HEK293 (cell line): ENCODE data around the gene DCP1B.

Experiments
- BCL11A ChIP-seq: fragments of 450-650 bp; formaldehyde crosslinking; IDR thresholded peaks from 2 replicates; pipeline ENCODE4 v1.5.1; 2016; ENCODE audit warnings: low read depth, missing biosample characterization, missing genetic modification characterization
- BCL11B ChIP-seq: fragments of 450-650 bp; formaldehyde crosslinking; IDR thresholded peaks from 2 replicates; pipeline ENCODE4 v1.5.1; 2016; ENCODE audit warnings: low read depth, missing biosample characterization, missing genetic modification characterization
- KLF9 ChIP-seq: fragments of 450-650 bp; formaldehyde crosslinking; IDR thresholded peaks from 2 replicates; pipeline ENCODE4 v1.5.1; 2016; ENCODE audit warnings: missing biosample characterization, missing genetic modification characterization, low read depth
- MZF1 ChIP-seq: fragments of 450-650 bp; formaldehyde crosslinking; IDR thresholded peaks from 2 replicates; pipeline ENCODE4 v1.5.1; 2017; ENCODE audit warnings: missing biosample characterization, missing genetic modification characterization, borderline replicate concordance
- PRDM1 ChIP-seq: fragments of 450-650 bp; formaldehyde crosslinking; IDR thresholded peaks from 2 replicates; pipeline ENCODE4; 2016; ENCODE audit warnings: missing biosample characterization, missing genetic modification characterization
- SALL2 ChIP-seq: fragments of 450-650 bp; formaldehyde crosslinking; IDR thresholded peaks from 2 replicates; pipeline ENCODE4 v1.5.0; 2017; ENCODE audit warnings: missing biosample characterization, mild to moderate bottlenecking, missing genetic modification characterization, borderline replicate concordance
- ZFHX2 ChIP-seq: fragments of 450-650 bp; formaldehyde crosslinking; conservative IDR thresholded peaks from 2 replicates; pipeline ENCODE4 v1.5.1; 2016; ENCODE audit warnings: missing biosample characterization, missing genetic modification characterization
- ZNF157 ChIP-seq: fragments of 450-650 bp; formaldehyde crosslinking; IDR thresholded peaks from 2 replicates; pipeline ENCODE4 v1.5.1; 2016; ENCODE audit warnings: missing biosample characterization, missing genetic modification characterization
- ZNF175 ChIP-seq: fragments of 450-650 bp; formaldehyde crosslinking; IDR thresholded peaks from 2 replicates; pipeline ENCODE4 v1.5.1; 2016; ENCODE audit warnings: missing biosample characterization, missing genetic modification characterization
- ZNF311 ChIP-seq: fragments of 450-650 bp; formaldehyde crosslinking; IDR thresholded peaks from 2 replicates; pipeline ENCODE4 v1.5.1; 2017; ENCODE audit warnings: missing biosample characterization, missing genetic modification characterization, borderline replicate concordance
- ZNF404 ChIP-seq: fragments of 450-650 bp; formaldehyde crosslinking; IDR thresholded peaks from 2 replicates; pipeline ENCODE4 v1.5.1; 2017; ENCODE audit warnings: missing biosample characterization, missing genetic modification characterization
- TF ChIP-seq, protein P1 (sequence below): fragments of 450-650 bp; formaldehyde crosslinking; IDR thresholded peaks from 2 replicates; pipeline ENCODE4 v1.5.0; 2017; ENCODE audit warnings: missing biosample characterization, missing genetic modification characterization, borderline replicate concordance
- TF ChIP-seq, protein P2 (sequence below): fragments of 450-650 bp; formaldehyde crosslinking; IDR thresholded peaks from 2 replicates; pipeline ENCODE4 v1.5.1; 2016; ENCODE audit warnings: missing biosample characterization, missing genetic modification characterization
- TF ChIP-seq, protein P3 (sequence below): sonication (generic); formaldehyde crosslinking; IDR thresholded peaks from 2 replicates; pipeline ENCODE4 v1.8.1; 2022; ENCODE audit warnings: mild to moderate bottlenecking, moderate library complexity, missing genetic modification reagents
- TF ChIP-seq, protein P4 (sequence below): fragments of 450-650 bp; formaldehyde crosslinking; IDR thresholded peaks from 2 replicates; pipeline ENCODE4 v1.5.1; 2016; ENCODE audit warnings: missing biosample characterization, missing genetic modification characterization
- TF ChIP-seq, protein P5 (sequence below): fragments of 450-650 bp; formaldehyde crosslinking; IDR thresholded peaks from 2 replicates; pipeline ENCODE4 v1.5.1; 2016; ENCODE audit warnings: missing biosample characterization, missing genetic modification characterization, borderline replicate concordance

DCP1B gene

DNA sequence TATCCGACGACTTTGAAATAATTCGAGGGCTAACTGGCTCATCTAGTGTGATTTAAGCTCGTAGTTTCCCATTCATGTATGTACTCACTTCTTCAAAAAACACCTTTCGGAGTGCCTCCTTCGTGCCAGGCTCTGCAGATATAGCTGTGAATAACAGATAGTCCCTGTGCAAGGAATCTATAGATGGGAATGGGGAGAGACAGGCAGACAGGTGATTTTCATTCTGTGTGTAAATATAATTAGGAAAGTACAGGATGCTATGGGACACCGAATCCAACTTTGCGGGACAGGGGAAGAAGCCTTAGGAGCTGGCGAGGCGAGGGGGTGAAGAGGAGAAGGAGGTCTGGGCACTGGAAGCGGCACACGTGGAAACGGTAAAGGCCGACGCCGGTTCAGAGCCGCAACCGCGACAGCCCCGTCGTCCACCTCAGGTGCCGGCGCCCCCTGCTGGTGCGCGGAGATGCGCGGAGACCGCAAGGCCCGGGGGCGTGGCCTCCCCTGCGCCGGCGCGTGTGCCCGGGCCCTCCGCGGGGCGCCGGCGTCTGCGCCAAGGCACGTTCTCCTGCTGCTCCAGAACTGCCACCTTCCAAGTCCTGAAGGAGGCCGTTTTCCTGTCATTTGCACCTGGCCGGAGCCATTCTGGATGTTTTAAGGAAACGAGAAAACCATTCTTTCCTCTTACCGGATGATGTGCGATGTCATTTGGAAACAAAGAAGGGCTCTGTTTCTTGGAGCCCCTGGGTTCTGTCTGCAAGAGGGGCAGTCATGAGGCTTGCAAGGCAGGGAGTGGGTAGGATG lies 30.6 kb upstream of the DCP1B start (continued):
- TF ChIP-seq, protein P1, sequence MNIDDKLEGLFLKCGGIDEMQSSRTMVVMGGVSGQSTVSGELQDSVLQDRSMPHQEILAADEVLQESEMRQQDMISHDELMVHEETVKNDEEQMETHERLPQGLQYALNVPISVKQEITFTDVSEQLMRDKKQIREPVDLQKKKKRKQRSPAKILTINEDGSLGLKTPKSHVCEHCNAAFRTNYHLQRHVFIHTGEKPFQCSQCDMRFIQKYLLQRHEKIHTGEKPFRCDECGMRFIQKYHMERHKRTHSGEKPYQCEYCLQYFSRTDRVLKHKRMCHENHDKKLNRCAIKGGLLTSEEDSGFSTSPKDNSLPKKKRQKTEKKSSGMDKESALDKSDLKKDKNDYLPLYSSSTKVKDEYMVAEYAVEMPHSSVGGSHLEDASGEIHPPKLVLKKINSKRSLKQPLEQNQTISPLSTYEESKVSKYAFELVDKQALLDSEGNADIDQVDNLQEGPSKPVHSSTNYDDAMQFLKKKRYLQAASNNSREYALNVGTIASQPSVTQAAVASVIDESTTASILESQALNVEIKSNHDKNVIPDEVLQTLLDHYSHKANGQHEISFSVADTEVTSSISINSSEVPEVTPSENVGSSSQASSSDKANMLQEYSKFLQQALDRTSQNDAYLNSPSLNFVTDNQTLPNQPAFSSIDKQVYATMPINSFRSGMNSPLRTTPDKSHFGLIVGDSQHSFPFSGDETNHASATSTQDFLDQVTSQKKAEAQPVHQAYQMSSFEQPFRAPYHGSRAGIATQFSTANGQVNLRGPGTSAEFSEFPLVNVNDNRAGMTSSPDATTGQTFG (tag by site-specific recombination), result no peak
- TF ChIP-seq, protein P2, sequence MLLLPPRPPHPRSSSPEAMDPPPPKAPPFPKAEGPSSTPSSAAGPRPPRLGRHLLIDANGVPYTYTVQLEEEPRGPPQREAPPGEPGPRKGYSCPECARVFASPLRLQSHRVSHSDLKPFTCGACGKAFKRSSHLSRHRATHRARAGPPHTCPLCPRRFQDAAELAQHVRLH (tag by site-specific recombination), result no peak
- TF ChIP-seq ZFHX2 (tag by site-specific recombination) (no peak; the same call in 1 of the 2 replicates), MZF1 (no peak), PRDM1 (no peak), ZNF175 (tag by site-specific recombination) (no peak), BCL11A (tag by site-specific recombination) (no peak), ZNF404 (no peak), ZNF311 (tag by site-specific recombination) (no peak), KLF9 (tag by site-specific recombination) (peak; percentile 76), SALL2 (no peak), BCL11B (tag by site-specific recombination) (no peak), ZNF157 (tag by site-specific recombination) (no peak)
- TF ChIP-seq, protein P3, sequence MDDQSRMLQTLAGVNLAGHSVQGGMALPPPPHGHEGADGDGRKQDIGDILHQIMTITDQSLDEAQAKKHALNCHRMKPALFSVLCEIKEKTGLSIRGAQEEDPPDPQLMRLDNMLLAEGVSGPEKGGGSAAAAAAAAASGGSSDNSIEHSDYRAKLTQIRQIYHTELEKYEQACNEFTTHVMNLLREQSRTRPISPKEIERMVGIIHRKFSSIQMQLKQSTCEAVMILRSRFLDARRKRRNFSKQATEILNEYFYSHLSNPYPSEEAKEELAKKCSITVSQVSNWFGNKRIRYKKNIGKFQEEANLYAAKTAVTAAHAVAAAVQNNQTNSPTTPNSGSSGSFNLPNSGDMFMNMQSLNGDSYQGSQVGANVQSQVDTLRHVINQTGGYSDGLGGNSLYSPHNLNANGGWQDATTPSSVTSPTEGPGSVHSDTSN (CRISPR knock-in tag), result 0 out of 2 replicates have a peak, but pooled peaks have one; percentile 53
- TF ChIP-seq, protein P4, sequence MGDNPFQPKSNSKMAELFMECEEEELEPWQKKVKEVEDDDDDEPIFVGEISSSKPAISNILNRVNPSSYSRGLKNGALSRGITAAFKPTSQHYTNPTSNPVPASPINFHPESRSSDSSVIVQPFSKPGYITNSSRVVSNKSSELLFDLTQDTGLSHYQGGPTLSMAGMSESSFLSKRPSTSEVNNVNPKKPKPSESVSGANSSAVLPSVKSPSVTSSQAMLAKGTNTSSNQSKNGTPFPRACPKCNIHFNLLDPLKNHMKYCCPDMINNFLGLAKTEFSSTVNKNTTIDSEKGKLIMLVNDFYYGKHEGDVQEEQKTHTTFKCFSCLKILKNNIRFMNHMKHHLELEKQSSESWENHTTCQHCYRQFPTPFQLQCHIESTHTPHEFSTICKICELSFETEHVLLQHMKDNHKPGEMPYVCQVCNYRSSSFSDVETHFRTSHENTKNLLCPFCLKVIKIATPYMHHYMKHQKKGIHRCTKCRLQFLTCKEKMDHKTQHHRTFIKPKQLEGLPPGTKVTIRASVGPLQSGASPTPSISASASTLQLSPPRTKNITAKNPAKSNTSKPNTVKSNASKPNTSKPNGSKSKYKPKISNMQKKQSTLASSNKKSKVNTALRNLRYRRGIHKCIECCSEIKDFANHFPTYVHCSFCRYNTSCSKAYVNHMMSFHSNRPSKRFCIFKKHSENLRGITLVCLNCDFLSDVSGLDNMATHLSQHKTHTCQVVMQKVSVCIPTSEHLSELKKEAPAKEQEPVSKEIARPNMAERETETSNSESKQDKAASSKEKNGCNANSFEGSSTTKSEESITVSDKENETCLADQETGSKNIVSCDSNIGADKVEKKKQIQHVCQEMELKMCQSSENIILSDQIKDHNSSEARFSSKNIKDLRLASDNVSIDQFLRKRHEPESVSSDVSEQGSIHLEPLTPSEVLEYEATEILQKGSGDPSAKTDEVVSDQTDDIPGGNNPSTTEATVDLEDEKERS, result no peak
- TF ChIP-seq, protein P5, sequence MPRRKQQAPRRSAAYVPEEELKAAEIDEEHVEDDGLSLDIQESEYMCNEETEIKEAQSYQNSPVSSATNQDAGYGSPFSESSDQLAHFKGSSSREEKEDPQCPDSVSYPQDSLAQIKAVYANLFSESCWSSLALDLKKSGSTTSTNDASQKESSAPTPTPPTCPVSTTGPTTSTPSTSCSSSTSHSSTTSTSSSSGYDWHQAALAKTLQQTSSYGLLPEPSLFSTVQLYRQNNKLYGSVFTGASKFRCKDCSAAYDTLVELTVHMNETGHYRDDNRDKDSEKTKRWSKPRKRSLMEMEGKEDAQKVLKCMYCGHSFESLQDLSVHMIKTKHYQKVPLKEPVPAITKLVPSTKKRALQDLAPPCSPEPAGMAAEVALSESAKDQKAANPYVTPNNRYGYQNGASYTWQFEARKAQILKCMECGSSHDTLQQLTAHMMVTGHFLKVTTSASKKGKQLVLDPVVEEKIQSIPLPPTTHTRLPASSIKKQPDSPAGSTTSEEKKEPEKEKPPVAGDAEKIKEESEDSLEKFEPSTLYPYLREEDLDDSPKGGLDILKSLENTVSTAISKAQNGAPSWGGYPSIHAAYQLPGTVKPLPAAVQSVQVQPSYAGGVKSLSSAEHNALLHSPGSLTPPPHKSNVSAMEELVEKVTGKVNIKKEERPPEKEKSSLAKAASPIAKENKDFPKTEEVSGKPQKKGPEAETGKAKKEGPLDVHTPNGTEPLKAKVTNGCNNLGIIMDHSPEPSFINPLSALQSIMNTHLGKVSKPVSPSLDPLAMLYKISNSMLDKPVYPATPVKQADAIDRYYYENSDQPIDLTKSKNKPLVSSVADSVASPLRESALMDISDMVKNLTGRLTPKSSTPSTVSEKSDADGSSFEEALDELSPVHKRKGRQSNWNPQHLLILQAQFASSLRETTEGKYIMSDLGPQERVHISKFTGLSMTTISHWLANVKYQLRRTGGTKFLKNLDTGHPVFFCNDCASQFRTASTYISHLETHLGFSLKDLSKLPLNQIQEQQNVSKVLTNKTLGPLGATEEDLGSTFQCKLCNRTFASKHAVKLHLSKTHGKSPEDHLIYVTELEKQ (tag by site-specific recombination), result no peak
